Measurements from ENCODE around the gene NUP210. TPM values are rescaled to one million over a fixed set of nuclear protein-coding genes. Genes with fewer than 3 reads are reported as not detected.

Gene NUP210
- total RNA-seq, 1 experiment from 2014 or later = 27.2 TPM

DNA sequence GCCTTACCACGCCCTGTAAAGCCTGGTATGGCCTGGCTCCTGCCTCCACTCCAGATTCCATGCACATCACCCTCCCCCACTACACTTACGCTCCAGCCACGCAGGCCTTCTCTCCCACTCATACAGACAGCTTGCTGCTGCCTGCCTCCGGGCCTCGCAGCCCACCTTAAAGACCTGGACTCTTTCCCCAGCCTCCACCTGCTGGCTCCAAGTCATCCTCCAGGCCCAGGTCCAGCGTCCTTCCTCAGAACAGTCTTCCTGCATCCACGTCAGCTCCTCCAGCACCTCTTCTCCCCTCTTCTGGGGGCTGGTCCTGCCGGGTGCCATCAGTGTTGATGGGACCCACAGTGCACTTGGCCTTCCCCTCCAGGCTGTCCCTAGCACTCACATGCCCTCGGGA is 75.5 kb downstream of the NUP210 start:
- DNase-seq (ENCODE audit: low read depth) = no peak
- in situ Hi-C loops (cut with HindIII; ENCODE audit: low pct_unique_long_range_greater_than_20kb, low sequenced_read_pairs) = no loop called here

DNA sequence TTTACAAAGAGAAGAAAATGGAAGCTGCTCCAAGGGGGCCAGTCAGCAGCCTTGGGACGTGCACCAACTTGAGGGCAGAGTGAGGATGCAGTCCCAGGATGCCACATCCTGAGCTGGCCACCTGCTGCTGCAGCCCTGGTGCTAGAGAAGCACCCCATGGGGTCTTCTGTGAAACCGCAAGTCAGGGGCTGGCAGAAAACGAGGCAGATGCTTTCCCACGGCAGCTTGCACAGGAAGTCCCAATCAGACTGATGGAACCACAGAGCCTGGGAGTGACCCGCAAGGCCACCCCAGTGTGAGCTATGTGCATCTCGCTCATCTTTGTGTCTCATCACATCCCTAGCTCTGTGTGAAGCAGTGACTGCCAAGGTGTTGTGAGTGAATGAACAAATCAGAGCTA is 76.5 kb downstream of the NUP210 start:
- in situ Hi-C loops (cut with HindIII; ENCODE audit: low pct_unique_long_range_greater_than_20kb, low sequenced_read_pairs) = no loop called here
- no peak for DNase-seq (ENCODE audit: low read depth)

GRCh38 chr3:13341229-13341905 is 78.8 kb downstream of the NUP210 start:
- in situ Hi-C loops (cut with HindIII; ENCODE audit: low pct_unique_long_range_greater_than_20kb, low sequenced_read_pairs) = no loop called here

GRCh38 chr3:13339833-13340232 is 80.3 kb downstream of the NUP210 start:
- in situ Hi-C loops (cut with HindIII; ENCODE audit: low pct_unique_long_range_greater_than_20kb, low sequenced_read_pairs) = no loop called here
- no peak for DNase-seq (ENCODE audit: low read depth)

More at GRCh38 chr3:13341229-13341905, 78.8 kb downstream of the NUP210 start:
- no peak for DNase-seq (ENCODE audit: low read depth)

- in situ Hi-C loops (cut with HindIII; ENCODE audit: low pct_unique_long_range_greater_than_20kb, low sequenced_read_pairs) = no loop called here
- DNase-seq (ENCODE audit: low read depth) = no peak
Measured at GRCh38 chr3:13338996-13339395, 81.1 kb downstream of the NUP210 start.

DNA sequence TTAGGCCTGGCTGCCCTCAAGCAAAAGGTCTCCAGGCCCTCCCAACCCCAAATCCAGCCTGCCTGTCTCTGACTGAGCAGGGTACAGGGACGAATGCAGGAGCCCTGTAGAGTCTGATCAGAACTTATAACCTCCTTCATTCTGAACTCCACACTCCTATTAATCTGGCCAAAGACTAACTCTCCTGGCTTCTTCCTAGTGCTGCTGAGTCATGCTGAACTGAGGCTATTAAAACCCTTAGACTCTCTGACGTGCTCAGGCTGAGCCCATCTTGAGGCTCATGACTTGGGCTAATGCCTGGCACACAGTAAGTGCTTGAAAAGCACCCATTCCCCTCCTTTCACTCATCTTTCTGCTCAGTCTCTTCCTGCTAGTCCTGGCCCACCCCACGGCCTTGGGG is 81.9 kb downstream of the NUP210 start:
- in situ Hi-C loops (cut with HindIII; ENCODE audit: low pct_unique_long_range_greater_than_20kb, low sequenced_read_pairs) = no loop called here
- DNase-seq (ENCODE audit: low read depth) = no peak

DNA sequence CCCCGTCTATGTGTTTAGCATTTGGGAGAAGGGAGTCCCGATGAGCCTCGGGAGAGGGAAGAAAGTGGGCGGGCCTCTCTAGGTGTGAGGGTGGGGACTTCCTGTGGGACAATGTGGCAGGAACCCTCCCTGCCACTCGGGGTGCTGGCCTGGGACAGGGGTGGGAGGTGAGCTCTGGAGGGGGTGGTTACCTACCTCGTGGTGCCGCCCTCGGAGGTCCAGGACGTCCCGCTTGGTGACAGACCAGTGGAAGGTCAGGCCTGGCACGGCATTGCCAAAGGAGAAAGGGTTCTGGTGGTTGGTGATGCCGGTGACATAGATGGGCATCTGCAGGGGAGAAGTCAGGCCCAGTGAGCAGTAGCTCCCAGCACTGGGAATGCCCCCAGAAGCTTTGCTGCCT is 83.5 kb downstream of the NUP210 start:
- in situ Hi-C loops (cut with HindIII; ENCODE audit: low pct_unique_long_range_greater_than_20kb, low sequenced_read_pairs) = no loop called here
- no peak for DNase-seq (ENCODE audit: low read depth)

- DNase-seq (ENCODE audit: low read depth) = no peak
- in situ Hi-C loops (cut with HindIII; ENCODE audit: low pct_unique_long_range_greater_than_20kb, low sequenced_read_pairs) = no loop called here
Measured at GRCh38 chr3:13335503-13335902, 84.6 kb downstream of the NUP210 start.

DNA sequence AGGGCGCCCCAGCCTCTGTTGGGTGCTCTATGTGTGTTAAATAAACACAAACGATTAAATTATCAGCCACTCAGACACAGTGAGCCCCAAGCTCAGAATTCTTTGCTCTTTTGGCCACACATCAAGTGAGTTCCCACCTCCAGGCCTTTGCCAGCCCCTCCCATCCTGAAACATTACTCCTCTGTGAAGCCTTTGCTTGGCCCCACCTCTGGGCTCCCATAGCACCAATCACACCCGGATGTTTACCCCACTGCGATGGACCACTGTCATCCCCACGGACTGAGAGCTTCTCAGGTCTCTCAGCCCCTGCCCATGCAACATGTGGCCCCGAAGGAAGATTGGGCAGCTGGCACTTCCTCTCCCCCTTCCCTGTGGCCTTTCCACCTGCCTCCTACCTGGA is 85.1 kb downstream of the NUP210 start:
- in situ Hi-C loops (cut with HindIII; ENCODE audit: low pct_unique_long_range_greater_than_20kb, low sequenced_read_pairs) = no loop called here
- DNase-seq (ENCODE audit: low read depth) = no peak

GRCh38 chr3:13333236-13333897 is 86.8 kb downstream of the NUP210 start:
- in situ Hi-C loops (cut with HindIII; ENCODE audit: low pct_unique_long_range_greater_than_20kb, low sequenced_read_pairs) = no loop called here

GRCh38 chr3:13332740-13333139 is 87.4 kb downstream of the NUP210 start:
- DNase-seq (ENCODE audit: low read depth) = no peak
- in situ Hi-C loops (cut with HindIII; ENCODE audit: low pct_unique_long_range_greater_than_20kb, low sequenced_read_pairs) = no loop called here

More at GRCh38 chr3:13333236-13333897, 86.8 kb downstream of the NUP210 start:
- DNase-seq (ENCODE audit: low read depth) = no peak

- in situ Hi-C loops (cut with HindIII; ENCODE audit: low pct_unique_long_range_greater_than_20kb, low sequenced_read_pairs) = no loop called here
- DNase-seq (ENCODE audit: low read depth) = no peak
Measured at GRCh38 chr3:13332158-13332557, 88.0 kb downstream of the NUP210 start.

DNA sequence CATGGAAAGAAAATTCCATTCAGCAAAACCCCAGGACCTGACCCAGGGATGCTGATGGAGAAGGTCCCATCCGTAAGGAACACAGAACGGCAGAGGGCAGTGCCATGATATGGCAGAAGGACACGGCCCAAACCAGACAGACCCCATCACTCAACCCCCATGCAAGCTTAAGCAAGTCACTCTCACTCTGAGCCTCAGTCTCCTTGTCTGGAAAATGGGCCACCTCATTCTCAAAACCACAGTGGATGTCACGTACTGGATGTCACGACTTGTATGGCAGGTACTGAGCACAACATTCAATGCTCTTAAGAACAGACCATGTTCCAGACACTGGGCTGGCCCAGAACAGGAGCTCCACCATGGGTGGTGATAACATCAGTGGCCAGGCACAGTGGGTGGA is 90.4 kb downstream of the NUP210 start:
- no peak for DNase-seq (ENCODE audit: low read depth)
- in situ Hi-C loops (cut with HindIII; ENCODE audit: low pct_unique_long_range_greater_than_20kb, low sequenced_read_pairs) = no loop called here

- no peak for DNase-seq (ENCODE audit: low read depth)
- in situ Hi-C loops (cut with HindIII; ENCODE audit: low pct_unique_long_range_greater_than_20kb, low sequenced_read_pairs) = no loop called here
Measured at GRCh38 chr3:13325892-13326443, 94.2 kb downstream of the NUP210 start.

- in situ Hi-C loops (cut with HindIII; ENCODE audit: low pct_unique_long_range_greater_than_20kb, low sequenced_read_pairs) = no loop called here
- no peak for DNase-seq (ENCODE audit: low read depth)
Measured at GRCh38 chr3:13324835-13325501, 95.2 kb downstream of the NUP210 start.

- DNase-seq (ENCODE audit: low read depth) = no peak
- in situ Hi-C loops (cut with HindIII; ENCODE audit: low pct_unique_long_range_greater_than_20kb, low sequenced_read_pairs) = no loop called here
Measured at GRCh38 chr3:13323822-13324221, 96.3 kb downstream of the NUP210 start.

GRCh38 chr3:13322324-13322723 is 97.8 kb downstream of the NUP210 start:
- in situ Hi-C loops (cut with HindIII; ENCODE audit: low pct_unique_long_range_greater_than_20kb, low sequenced_read_pairs) = no loop called here
- no peak for DNase-seq (ENCODE audit: low read depth)

- no peak for DNase-seq (ENCODE audit: low read depth)
- in situ Hi-C loops (cut with HindIII; ENCODE audit: low pct_unique_long_range_greater_than_20kb, low sequenced_read_pairs) = no loop called here
Measured at GRCh38 chr3:13319564-13320220, 100.4 kb downstream of the NUP210 start.

Measured in Caki2 (cell line).